Activated gamma-delta T cell treated with anti-CD3 and anti-CD28 coated beads, Interleukin-2, amount 50 U/mL, for 16 hours (primary cell): ENCODE measurements around the gene NXPH4.

Experiments used
- DNase-seq: peaks from one replicate; pipeline ENCODE4 v3.0.0-alpha.2; 2020; ENCODE audit warnings: low read depth

The NXPH4 gene

DNA sequence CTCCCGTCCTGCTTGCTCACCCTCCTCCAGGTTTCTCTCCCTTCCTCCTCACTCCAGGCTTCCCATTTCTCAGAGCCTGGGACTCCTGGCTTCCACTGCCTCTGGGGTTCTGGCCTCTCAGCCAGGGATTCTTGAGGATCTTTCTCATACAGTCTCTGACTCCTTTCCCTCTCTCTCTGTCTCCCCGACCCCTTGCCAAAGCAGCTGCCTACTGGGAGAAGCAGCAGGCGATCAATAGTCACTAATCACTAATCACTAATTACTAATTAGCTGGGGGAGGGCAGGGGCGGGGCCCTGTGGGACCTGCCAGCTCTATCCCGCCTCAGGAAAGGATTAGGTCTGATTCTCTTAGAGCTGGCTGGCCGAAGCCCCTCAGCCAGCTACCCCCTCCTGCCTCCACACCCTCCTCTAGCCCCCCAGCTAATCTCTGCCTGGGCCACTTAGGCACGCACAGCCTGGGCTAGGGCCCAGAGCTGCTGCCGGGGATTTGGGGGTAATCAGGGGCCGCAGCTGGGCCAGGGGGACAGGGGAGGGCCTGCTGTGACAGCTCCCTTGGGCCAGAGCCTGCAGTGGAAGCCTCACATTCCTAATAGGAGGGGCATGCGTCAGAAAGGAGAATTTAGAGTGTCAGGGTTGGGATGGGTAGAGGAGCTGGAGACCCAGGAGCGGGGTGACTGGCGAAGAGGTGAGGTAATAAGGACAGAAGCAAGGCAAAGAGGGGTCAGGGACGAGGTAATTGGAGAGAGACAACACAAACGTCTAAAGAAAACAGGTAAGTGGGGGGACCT lies 2.8 kb downstream of the NXPH4 start:
- DNase-seq, result no peak

DNA sequence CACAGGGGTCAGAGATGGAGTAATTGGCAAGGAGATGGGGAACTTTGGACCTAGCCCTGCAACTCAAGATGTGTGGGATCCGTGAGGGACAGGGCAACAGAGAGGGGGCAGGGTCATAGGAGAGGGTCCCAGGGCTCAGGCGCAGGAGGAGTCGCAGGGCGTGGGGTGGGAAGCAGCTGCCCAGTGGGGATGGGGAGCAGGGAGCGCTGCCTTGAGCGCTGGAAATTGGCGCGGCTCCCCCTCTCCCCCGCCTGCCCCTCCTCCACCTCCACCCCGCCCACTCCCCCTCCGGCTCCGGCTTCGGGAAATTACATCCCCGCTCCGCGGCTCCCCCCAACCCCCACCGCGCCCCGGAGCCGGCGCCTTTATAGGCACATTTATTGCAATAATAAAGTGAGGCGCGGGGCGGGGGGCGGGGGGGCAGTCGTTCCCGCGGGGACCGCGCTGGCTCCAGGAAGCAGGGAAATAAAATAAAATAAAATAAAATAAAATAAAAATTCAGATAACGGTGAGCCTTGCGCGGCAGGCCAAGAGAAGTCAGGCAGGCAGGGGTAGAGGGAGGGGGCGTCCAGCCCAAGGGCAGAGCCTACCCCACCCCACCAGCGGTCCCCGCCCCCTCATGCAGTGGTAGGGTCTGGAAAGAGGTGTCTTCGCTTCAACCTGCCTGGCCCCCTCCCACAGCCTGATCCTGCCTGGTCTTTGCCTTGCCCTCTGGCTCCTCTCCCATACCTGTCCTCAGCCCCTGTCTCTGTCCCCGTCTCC lies 3.6 kb downstream of the NXPH4 start:
- no peak for DNase-seq

DNA sequence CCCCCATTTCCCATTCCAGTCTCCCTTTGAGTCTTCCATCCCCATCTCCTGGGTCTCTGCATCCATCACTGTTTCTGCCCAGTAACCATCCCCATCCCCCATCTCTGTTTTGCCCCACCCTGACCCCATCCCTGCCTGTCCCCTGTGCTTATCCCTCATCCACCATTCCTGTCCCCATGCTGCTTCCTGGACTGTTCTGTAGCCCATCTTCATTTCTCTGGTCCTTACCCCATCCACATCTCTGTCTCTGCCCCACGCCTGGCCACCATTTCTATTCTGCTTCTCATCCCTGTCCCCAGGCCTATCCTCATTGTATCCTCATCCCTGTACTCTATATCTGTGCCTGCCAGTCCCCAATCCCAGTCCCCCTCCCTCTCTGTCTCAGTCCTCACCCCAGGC lies 4.2 kb downstream of the NXPH4 start:
- no peak for DNase-seq

GRCh38 chr12:57221169-57221917 lies 4.7 kb downstream of the NXPH4 start:
- DNase-seq, result no peak

- DNase-seq, result no peak
Observed at GRCh38 chr12:57222286-57223190, 5.9 kb downstream of the NXPH4 start.

- DNase-seq, result peak; percentile 56
Observed at GRCh38 chr12:57223191-57224165, 6.9 kb downstream of the NXPH4 start.

DNA sequence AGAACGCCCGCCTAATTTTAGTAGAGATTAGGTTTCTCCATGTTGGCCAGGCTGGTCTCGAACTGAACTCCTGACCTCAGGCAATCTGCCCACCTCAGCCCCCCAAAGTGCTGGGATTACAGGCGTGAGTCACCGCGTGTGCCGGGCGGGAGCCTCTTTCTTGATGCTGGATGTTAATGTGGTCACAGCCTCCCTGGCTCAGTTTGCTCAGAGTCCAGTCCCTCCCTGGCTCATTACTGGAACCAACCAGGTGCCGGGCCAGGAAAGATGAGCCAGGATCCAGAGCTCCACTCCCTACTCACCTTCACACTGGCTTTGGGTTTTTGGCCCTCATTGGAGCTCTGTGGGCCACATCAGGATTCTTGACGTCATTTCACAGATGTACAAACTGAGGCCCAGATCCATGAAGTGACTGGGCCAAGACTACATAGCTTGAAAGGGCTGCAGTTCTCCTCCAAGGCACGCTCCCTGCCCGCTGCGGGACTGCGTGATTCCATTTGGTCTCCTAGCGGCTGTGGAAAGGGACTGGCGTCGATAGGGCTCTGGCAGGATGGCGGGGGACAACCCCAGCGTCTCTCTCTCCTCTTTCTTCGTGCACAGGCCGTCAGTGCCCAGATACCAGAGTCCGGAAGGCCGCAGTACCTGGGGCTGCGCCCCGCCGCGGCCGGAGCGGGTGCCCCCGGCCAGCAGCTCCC lies 7.8 kb downstream of the NXPH4 start:
- DNase-seq, result no peak

- no peak for DNase-seq
Observed at GRCh38 chr12:57224973-57225679, 8.5 kb downstream of the NXPH4 start.

GRCh38 chr12:57225680-57226210 lies 9.2 kb downstream of the NXPH4 start:
- no peak for DNase-seq

GRCh38 chr12:57226588-57227314 lies 10.2 kb downstream of the NXPH4 start:
- DNase-seq, result no peak

DNA sequence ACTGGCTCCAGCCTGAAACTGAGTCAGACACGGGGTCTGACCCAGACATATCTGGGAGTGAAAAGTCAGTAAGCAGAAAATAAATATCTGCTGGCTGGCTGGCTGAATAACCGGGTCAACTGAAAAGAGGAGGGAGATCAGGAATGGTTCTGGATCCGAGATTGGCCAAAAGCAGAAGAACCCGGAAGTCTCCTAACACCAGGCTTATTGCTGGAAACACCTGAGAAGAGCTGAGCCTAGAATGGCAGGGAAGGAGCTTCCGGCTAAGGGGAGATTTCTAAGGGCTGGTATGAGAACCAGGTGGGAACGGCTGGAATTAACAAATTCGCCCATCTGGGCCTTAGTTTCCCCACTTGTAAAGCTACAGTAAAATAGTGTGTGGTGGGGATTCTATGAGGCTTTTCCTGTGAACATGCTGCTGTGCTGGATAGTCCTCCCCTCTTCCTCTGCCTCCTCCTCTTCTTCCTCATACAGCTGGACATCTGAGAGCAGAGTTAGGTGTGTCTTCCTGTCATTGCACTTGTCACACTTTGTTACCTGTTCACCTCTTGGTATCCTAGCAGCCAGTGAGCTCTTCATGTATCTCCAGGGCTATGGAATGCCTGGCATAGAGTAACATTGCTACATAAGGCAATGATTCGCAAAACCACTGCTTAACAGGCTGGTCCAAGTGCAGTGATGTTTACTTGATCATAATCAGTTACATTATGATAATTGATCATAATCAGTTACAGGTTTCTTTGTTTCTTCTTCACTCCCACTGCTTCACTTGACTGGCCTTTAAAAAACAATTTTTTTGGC lies 10.9 kb downstream of the NXPH4 start:
- DNase-seq, result no peak

DNA sequence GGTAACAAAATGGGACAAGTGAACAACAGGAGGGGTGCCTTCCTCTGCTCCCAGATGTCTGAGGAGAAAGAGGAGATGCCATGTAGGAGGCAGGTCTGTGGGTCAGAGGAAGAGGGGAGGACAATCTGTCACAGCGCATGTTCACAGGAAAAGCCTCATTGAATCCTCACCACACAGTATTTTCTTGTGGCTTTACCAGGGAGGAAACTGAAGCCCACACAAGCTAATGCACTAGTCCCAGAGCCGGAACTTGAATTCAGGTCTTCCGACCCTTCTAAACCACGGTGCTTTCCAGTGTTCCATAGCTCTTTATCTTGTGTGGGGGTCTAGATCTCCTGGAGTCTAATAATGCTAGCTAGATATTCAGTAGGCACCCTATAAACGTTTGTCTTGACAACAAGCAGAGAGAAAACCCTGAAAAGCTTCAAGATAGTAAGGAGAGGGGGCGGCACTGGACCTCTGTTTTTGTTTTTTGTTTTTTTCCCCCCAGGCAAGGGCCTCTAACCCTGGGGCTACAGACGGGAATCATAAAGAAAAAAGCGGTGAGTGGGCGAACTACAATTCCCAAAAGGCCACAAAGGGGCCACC lies 12.5 kb downstream of the NXPH4 start:
- no peak for DNase-seq

DNA sequence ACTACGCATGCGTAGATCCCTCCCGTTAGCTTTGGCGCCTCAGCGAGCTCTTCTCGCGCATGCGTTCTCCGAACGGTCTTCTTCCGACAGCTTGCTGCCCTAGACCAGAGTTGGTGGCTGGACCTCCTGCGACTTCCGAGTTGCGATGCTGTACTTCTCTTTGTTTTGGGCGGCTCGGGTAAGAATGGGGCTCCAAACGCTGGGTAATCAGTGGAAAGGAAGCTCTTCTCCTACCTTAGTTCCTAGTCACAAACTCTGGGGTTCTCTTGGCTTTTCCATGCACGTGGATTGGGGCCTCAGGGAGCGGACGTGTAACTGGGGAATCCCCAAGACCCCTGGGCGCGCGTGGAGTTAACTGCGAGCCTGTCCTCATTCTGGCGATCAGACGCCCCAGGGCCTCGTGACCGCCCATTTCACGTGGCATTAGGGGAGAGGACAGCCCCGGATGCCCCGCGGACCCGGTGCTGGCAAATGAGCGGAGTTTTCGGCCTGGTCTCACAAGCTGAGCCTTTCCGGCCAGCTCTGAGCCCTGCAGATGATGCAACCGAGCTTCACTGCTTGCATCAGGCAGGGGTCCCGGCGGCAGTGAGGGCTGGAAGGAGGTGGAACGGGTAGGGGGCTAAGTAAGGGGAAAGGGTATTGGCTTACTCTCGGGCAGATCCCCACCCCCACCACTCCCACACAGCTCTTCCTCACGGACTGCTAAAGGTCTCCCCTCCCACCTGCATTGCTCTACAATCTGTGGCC lies 13.2 kb downstream of the NXPH4 start, which contains the start of gene SHMT2:
Gene SHMT2, plus strand, starts transcription at position 78 of the 747 bp plus-strand sequence. Its CDS starts 68 bp downstream, at position 146.
- peak; percentile 89 for DNase-seq

- DNase-seq, result no peak
Observed at GRCh38 chr12:57230381-57231155, 14.0 kb downstream of the NXPH4 start.

DNA sequence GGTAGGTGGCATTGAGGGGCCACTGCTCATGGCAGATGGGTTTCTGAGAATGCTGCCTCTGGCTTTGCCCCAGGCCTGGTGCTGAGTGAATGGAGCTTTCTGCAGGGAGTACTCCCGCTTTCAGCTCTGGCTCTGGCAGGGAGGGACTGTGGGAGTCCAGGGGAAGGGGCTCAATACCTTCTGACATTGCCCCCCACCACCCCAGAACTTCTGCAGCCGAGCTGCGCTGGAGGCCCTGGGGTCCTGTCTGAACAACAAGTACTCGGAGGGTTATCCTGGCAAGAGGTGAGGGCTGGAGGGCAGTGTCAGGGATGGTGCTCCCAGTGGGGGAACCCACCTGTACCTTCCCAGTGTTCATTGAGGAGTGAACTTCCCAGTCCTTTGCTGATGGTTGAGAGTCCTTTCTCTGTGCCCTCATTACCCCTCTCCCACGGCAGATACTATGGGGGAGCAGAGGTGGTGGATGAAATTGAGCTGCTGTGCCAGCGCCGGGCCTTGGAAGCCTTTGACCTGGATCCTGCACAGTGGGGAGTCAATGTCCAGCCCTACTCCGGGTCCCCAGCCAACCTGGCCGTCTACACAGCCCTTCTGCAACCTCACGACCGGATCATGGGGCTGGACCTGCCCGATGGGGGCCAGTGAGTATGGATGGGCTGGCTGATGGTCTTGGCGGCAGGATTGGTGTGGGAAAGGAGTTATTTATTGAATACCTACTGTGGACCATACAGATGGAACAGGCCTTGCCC lies 14.9 kb downstream of the NXPH4 start:
- DNase-seq, result no peak
